Activated CD4-positive, alpha-beta T cell treated with anti-CD3 and anti-CD28 coated beads, Interleukin-2, Interleukin-4, amounts not matched to agents 100 ng/mL and 50 ng/mL, durations not matched to agents 16 hours and 8 hours (primary cell): ENCODE data around the gene ABCA8.

Source experiments
- DNase-seq: peaks from one replicate; pipeline ENCODE4 v3.0.0-alpha.2; 2020; ENCODE audit warnings: low spot score

Gene ABCA8

GRCh38 chr17:68870161-68870826, 84.9 kb downstream of the ABCA8 start:
- no peak for DNase-seq

- no peak for DNase-seq
Observed at GRCh38 chr17:68868708-68869107, 86.5 kb downstream of the ABCA8 start.

GRCh38 chr17:68867759-68868516, 87.3 kb downstream of the ABCA8 start:
- no peak for DNase-seq

- no peak for DNase-seq
Observed at GRCh38 chr17:68865584-68865983, 89.6 kb downstream of the ABCA8 start.

GRCh38 chr17:68863091-68863652, 92.0 kb downstream of the ABCA8 start:
- no peak for DNase-seq

- no peak for DNase-seq
Observed at GRCh38 chr17:68861602-68862001, 93.6 kb downstream of the ABCA8 start.

- DNase-seq: no peak
Observed at GRCh38 chr17:68860941-68861340, 94.3 kb downstream of the ABCA8 start.

- DNase-seq: no peak
Observed at GRCh38 chr17:68854452-68854851, 100.7 kb downstream of the ABCA8 start.

- no peak for DNase-seq
Observed at GRCh38 chr17:68853439-68853838, 101.8 kb downstream of the ABCA8 start.

- no peak for DNase-seq
Observed at GRCh38 chr17:68853036-68853435, 102.2 kb downstream of the ABCA8 start.

GRCh38 chr17:68851890-68852289, 103.3 kb downstream of the ABCA8 start:
- no peak for DNase-seq

- no peak for DNase-seq
Observed at GRCh38 chr17:68850749-68851510, 104.3 kb downstream of the ABCA8 start.

- no peak for DNase-seq
Observed at GRCh38 chr17:68849673-68850610, 105.2 kb downstream of the ABCA8 start.

GRCh38 chr17:68847711-68848110, 107.5 kb downstream of the ABCA8 start:
- no peak for DNase-seq

- DNase-seq: no peak
Observed at GRCh38 chr17:68843522-68843921, 111.7 kb downstream of the ABCA8 start.

GRCh38 chr17:68840073-68840472, 115.1 kb downstream of the ABCA8 start:
- no peak for DNase-seq

- DNase-seq: no peak
Observed at GRCh38 chr17:68835071-68835470, 120.1 kb downstream of the ABCA8 start.

- no peak for DNase-seq
Observed at GRCh38 chr17:68834328-68834836, 120.8 kb downstream of the ABCA8 start.

- no peak for DNase-seq
Observed at GRCh38 chr17:68832109-68832802, 122.9 kb downstream of the ABCA8 start.

GRCh38 chr17:68831170-68831569, 124.0 kb downstream of the ABCA8 start:
- no peak for DNase-seq

GRCh38 chr17:68830313-68830712, 124.9 kb downstream of the ABCA8 start:
- no peak for DNase-seq
